PC-3 (cell line): ENCODE data around the gene VPS36.

Experiments used
- CTCF ChIP-seq: fragments of 300-600 bp; sonication (generic); conservative IDR thresholded peaks from 2 replicates; pipeline ENCODE4 v1.5.1; 2017; ENCODE audit warnings: antibody characterized with exemption, low read depth, mild to moderate bottlenecking, low read length
- EZH2 ChIP-seq: fragments of 300-600 bp; sonication (generic); IDR thresholded peaks from one replicate; pipeline ENCODE4 v1.6.1; 2017; ENCODE audit warnings: antibody characterized with exemption, mild to moderate bottlenecking, low read length; ENCODE audit not compliant: unreplicated experiment
- EZH2phosphoT487 ChIP-seq: fragments of 300-600 bp; sonication (generic); IDR thresholded peaks from 2 replicates; pipeline ENCODE4 v1.6.1; 2018; ENCODE audit warnings: mild to moderate bottlenecking, antibody characterized with exemption, low read length, borderline replicate concordance

- TF ChIP-seq CTCF (no peak), EZH2 (no peak), EZH2phosphoT487 (no peak)
Observed at GRCh38 chr13:52419080-52419479, 31.4 kb downstream of the VPS36 start.
